H1 (cell line): ENCODE data around the gene PPM1D.

Experiments used
- ATF3 ChIP-seq: IDR thresholded peaks from 2 replicates; pipeline ENCODE4 v1.6.1; 2011; ENCODE audit warnings: low read depth, mild to moderate bottlenecking, low read length; ENCODE audit not compliant: insufficient read depth
- CREB1 ChIP-seq: IDR thresholded peaks from 2 replicates; pipeline ENCODE4 v1.6.1; 2012; ENCODE audit warnings: inconsistent platforms
- CTCF ChIP-seq, 3 experiments: IDR thresholded peaks; 1 replicate in 2 of 3; 2 replicates in 1 of 3; pipeline versions ENCODE4 v1.5.1 to v1.6.1; 2011; ENCODE audit warnings: low read length in 3 of 3, mild to moderate bottlenecking in 3 of 3, inconsistent platforms in 2 of 3, low read depth in 1 of 3, moderate library complexity in 1 of 3; ENCODE audit not compliant: insufficient read depth in 1 of 3; ENCODE audit errors: control extremely low read depth in 1 of 3
- EZH2 ChIP-seq: fragments of 200-600 bp; sonication (generic); IDR thresholded peaks from 2 replicates; pipeline ENCODE4 v1.7.1; 2012; ENCODE audit warnings: low read depth, mild to moderate bottlenecking, moderate library complexity, low read length, inconsistent platforms; ENCODE audit not compliant: severe bottlenecking
- MAFK ChIP-seq: IDR thresholded peaks from 2 replicates; pipeline ENCODE4 v1.6.1; 2012; ENCODE audit warnings: low read depth, mild to moderate bottlenecking, improper control_type of control experiment, low read length
- PHF8 ChIP-seq: fragments of 200-600 bp; sonication (generic); conservative IDR thresholded peaks from 2 replicates; pipeline ENCODE4 v1.7.1; 2012; ENCODE audit warnings: low read depth, mild to moderate bottlenecking, inconsistent platforms, low read length, moderate library complexity
- POLR2A ChIP-seq, 2 experiments: IDR thresholded peaks; 1 replicate in 1 of 2; 2 replicates in 1 of 2; pipeline ENCODE4 v1.6.1; 2011; ENCODE audit warnings: low read depth in 2 of 2, low read length in 2 of 2, mild to moderate bottlenecking in 2 of 2; ENCODE audit errors: control extremely low read depth in 1 of 2
- POLR2AphosphoS5 ChIP-seq: IDR thresholded peaks from 2 replicates; pipeline ENCODE4 v1.6.1; 2011; ENCODE audit warnings: low read depth, low read length
- SAP30 ChIP-seq: fragments of 300-600 bp; sonication (generic); IDR thresholded peaks from 2 replicates; pipeline ENCODE4 v1.7.1; 2012; ENCODE audit warnings: low read length, moderate library complexity, mild to moderate bottlenecking, inconsistent platforms; ENCODE audit not compliant: insufficient read depth, insufficient replicate concordance
- TAF1 ChIP-seq: IDR thresholded peaks from 2 replicates; pipeline ENCODE4 v1.6.1; 2011; ENCODE audit warnings: mild to moderate bottlenecking, low read depth, low read length
- USF2 ChIP-seq: IDR thresholded peaks from 2 replicates; pipeline ENCODE4 v1.6.1; 2011; ENCODE audit warnings: low read length, improper control_type of control experiment

GRCh38 chr17:60646701-60647100, 46.7 kb downstream of the PPM1D start:
- no peak for TF ChIP-seq TAF1
- no peak for TF ChIP-seq PHF8
- no peak for TF ChIP-seq CTCF (IDR thresholded peaks at IDR 0.05; ENCODE audit: control extremely low read depth in 1 of 3, insufficient read depth in 1 of 3, low read depth in 1 of 3, low read length in 3 of 3)
- TF ChIP-seq MAFK: no peak
- no peak for TF ChIP-seq SAP30
- no peak for TF ChIP-seq EZH2
- no peak for TF ChIP-seq POLR2A (IDR thresholded peaks at IDR 0.05; ENCODE audit: control extremely low read depth in 1 of 2, low read depth in 2 of 2, low read length in 2 of 2)
- no peak for TF ChIP-seq CREB1
- TF ChIP-seq ATF3: no peak
- no peak for TF ChIP-seq POLR2AphosphoS5
- no peak for TF ChIP-seq USF2
